HG03066 (cell line): Measurements from ENCODE around the gene ZNF69.
"Not testable (repeated sequence)": the region's sequence is repeated elsewhere in the genome, so short reads cannot be mapped to it uniquely, and the experiment has no call there.

Source experiments
- ATAC-seq: cut with Tn5 transposase; IDR thresholded peaks from one replicate; pipeline ENCODE4 v1.9.1; 2021; ENCODE audit warnings: low read depth; ENCODE audit not compliant: unreplicated experiment

Gene ZNF69

GRCh38 chr19:11890634-11891033 is 3.1 kb downstream of the ZNF69 start:
- no peak for ATAC-seq

- ATAC-seq = no peak
Observed at GRCh38 chr19:11894851-11895250, 7.3 kb downstream of the ZNF69 start.

GRCh38 chr19:11902228-11902627 is 14.6 kb downstream of the ZNF69 start:
- ATAC-seq = no peak

GRCh38 chr19:11905928-11906327 is 18.3 kb downstream of the ZNF69 start:
- ATAC-seq = no peak

GRCh38 chr19:11911937-11912336 is 24.4 kb downstream of the ZNF69 start:
- not testable (repeated sequence) for ATAC-seq

- not testable (repeated sequence) for ATAC-seq
Observed at GRCh38 chr19:11914417-11915051, 27.0 kb downstream of the ZNF69 start.

- no peak for ATAC-seq
Observed at GRCh38 chr19:11921852-11922495, 34.4 kb downstream of the ZNF69 start.

- peak; percentile 89 for ATAC-seq
Observed at GRCh38 chr19:11924886-11925650, 37.5 kb downstream of the ZNF69 start, which contains the start of gene ZNF700. Gene ZNF700 (plus strand): TSS chr19:11925107. CDS start chr19:11925211, 104 bp downstream.

GRCh38 chr19:11925651-11926187 is 38.1 kb downstream of the ZNF69 start:
- not testable (repeated sequence) for ATAC-seq

- ATAC-seq = no peak
Observed at GRCh38 chr19:11927227-11927626, 39.6 kb downstream of the ZNF69 start.

GRCh38 chr19:11931051-11931450 is 43.5 kb downstream of the ZNF69 start:
- ATAC-seq = no peak

- no peak for ATAC-seq
Observed at GRCh38 chr19:11931513-11931912, 43.9 kb downstream of the ZNF69 start.

GRCh38 chr19:11935829-11936228 is 48.2 kb downstream of the ZNF69 start:
- ATAC-seq = not testable (repeated sequence)

- not testable (repeated sequence) for ATAC-seq
Observed at GRCh38 chr19:11938383-11938782, 50.8 kb downstream of the ZNF69 start.

GRCh38 chr19:11941361-11941887 is 53.8 kb downstream of the ZNF69 start:
- not testable (repeated sequence) for ATAC-seq

- ATAC-seq = no peak
Observed at GRCh38 chr19:11942008-11942842, 54.6 kb downstream of the ZNF69 start.

GRCh38 chr19:11942843-11943108 is 55.2 kb downstream of the ZNF69 start:
- ATAC-seq = no peak

GRCh38 chr19:11944656-11945055 is 57.1 kb downstream of the ZNF69 start:
- no peak for ATAC-seq

GRCh38 chr19:11948646-11949045 is 61.1 kb downstream of the ZNF69 start:
- ATAC-seq = no peak

- ATAC-seq = no peak
Observed at GRCh38 chr19:11949201-11949600, 61.6 kb downstream of the ZNF69 start.
